Measurements from ENCODE around the gene TTR.

TTR gene

GRCh38 chr18:31583185-31583854 lies 8.4 kb upstream of the TTR start:
- TF ChIP-seq CTCF (IDR thresholded peaks at IDR 0.05; ENCODE audit: borderline replicate concordance, control extremely low read depth, extremely low read depth, insufficient read depth, missing control alignments) = no peak
- no peak for DNase-seq (ENCODE audit: low spot score)
- in situ Hi-C loops (cut with MboI; ENCODE audit: low sequenced_read_pairs, unreplicated experiment) = no loop called here

- no peak for DNase-seq (ENCODE audit: low spot score)
- in situ Hi-C loops (cut with MboI; ENCODE audit: low sequenced_read_pairs, unreplicated experiment) = no loop called here
- TF ChIP-seq CTCF (IDR thresholded peaks at IDR 0.05; ENCODE audit: borderline replicate concordance, control extremely low read depth, extremely low read depth, insufficient read depth, missing control alignments) = no peak
Observed at GRCh38 chr18:31585991-31586390, 5.7 kb upstream of the TTR start.

GRCh38 chr18:31586616-31587015 lies 5.1 kb upstream of the TTR start:
- in situ Hi-C loops (cut with MboI; ENCODE audit: low sequenced_read_pairs, unreplicated experiment) = no loop called here
- TF ChIP-seq CTCF (IDR thresholded peaks at IDR 0.05; ENCODE audit: borderline replicate concordance, control extremely low read depth, extremely low read depth, insufficient read depth, missing control alignments) = no peak
- no peak for DNase-seq (ENCODE audit: low spot score)

GRCh38 chr18:31587529-31587928 lies 4.1 kb upstream of the TTR start:
- in situ Hi-C loops (cut with MboI; ENCODE audit: low sequenced_read_pairs, unreplicated experiment) = no loop called here
- no peak for TF ChIP-seq CTCF (IDR thresholded peaks at IDR 0.05; ENCODE audit: borderline replicate concordance, control extremely low read depth, extremely low read depth, insufficient read depth, missing control alignments)
- DNase-seq (ENCODE audit: low spot score) = no peak

- in situ Hi-C loops (cut with MboI; ENCODE audit: low sequenced_read_pairs, unreplicated experiment) = no loop called here
- TF ChIP-seq CTCF (IDR thresholded peaks at IDR 0.05; ENCODE audit: borderline replicate concordance, control extremely low read depth, extremely low read depth, insufficient read depth, missing control alignments) = no peak
- DNase-seq (ENCODE audit: low spot score) = no peak
Observed at GRCh38 chr18:31590570-31590969, 1.1 kb upstream of the TTR start.

- in situ Hi-C loops (cut with MboI; ENCODE audit: low sequenced_read_pairs, unreplicated experiment) = no loop called here
- no peak for DNase-seq (ENCODE audit: low spot score)
- no peak for TF ChIP-seq CTCF (IDR thresholded peaks at IDR 0.05; ENCODE audit: borderline replicate concordance, control extremely low read depth, extremely low read depth, insufficient read depth, missing control alignments)
Observed at GRCh38 chr18:31591113-31591512, 564 bp upstream of the TTR start.
